Activated naive CD8-positive, alpha-beta T cell treated with anti-CD3 and anti-CD28 coated beads, Interleukin-2, amount 50 U/mL, for 24 hours (primary cell): Measurements from ENCODE around the gene TCF20.
A peak's percentile ranks its signal among the peaks of the same experiment; 100 is the strongest.

ENCODE experiments used
- ATAC-seq: fragments of 150-1000 bp; cut with Tn5 transposase; one replicate; pipeline ENCODE4 v1.10.0; 2021
- DNase-seq: peaks from one replicate; pipeline ENCODE4 v3.0.0; 2021
- H3K27ac Mint-ChIP-seq: one replicate; pipeline ENCODE4 v1.8.0; 2021; ENCODE audit warnings: mild to moderate bottlenecking, mixed read lengths
- H3K27me3 Mint-ChIP-seq: one replicate; pipeline ENCODE4 v1.8.0; 2021; ENCODE audit warnings: mixed read lengths
- H3K36me3 Mint-ChIP-seq: one replicate; pipeline ENCODE4 v1.8.0; 2021; ENCODE audit warnings: low read depth, mixed read lengths
- H3K4me1 Mint-ChIP-seq: one replicate; pipeline ENCODE4 v1.8.0; 2021; ENCODE audit warnings: mixed read lengths
- H3K4me3 Mint-ChIP-seq: one replicate; pipeline ENCODE4 v1.8.0; 2021; ENCODE audit warnings: mild to moderate bottlenecking, moderate library complexity, mixed read lengths
- H3K9me3 Mint-ChIP-seq: one replicate; pipeline ENCODE4 v1.8.0; 2021; ENCODE audit warnings: mixed read lengths

TCF20 gene

GRCh38 chr22:42281284-42281683 is 10.8 kb upstream of the TCF20 start:
- Mint-ChIP-seq H3K4me1 (peaks cover 20% of the 10 kb centered on the region), H3K36me3 (no peaks in the 10 kb centered on the region), H3K27me3 (peaks cover 10% of the 10 kb centered on the region), H3K4me3 (no peak overlapping the region), H3K27ac (no peak overlapping the region), H3K9me3 (no peaks in the 10 kb centered on the region)
- no peak for ATAC-seq
- DNase-seq = no peak

- DNase-seq (no peak), ATAC-seq (no peak)
- no peak overlapping the region for H3K27ac Mint-ChIP-seq
- H3K4me1 Mint-ChIP-seq = peaks cover 15% of the 10 kb centered on the region
- H3K4me3 Mint-ChIP-seq = no peak overlapping the region
- peaks cover 10% of the 10 kb centered on the region for H3K27me3 Mint-ChIP-seq
- no peaks in the 10 kb centered on the region for H3K9me3 Mint-ChIP-seq
- H3K36me3 Mint-ChIP-seq = no peaks in the 10 kb centered on the region
Measured at GRCh38 chr22:42280836-42281235, 10.4 kb upstream of the TCF20 start.

- Mint-ChIP-seq H3K9me3 (no peaks in the 10 kb centered on the region), H3K4me3 (no peak overlapping the region), H3K27ac (no peak overlapping the region), H3K36me3 (no peaks in the 10 kb centered on the region), H3K4me1 (peaks cover 9% of the 10 kb centered on the region), H3K27me3 (peaks cover 10% of the 10 kb centered on the region)
- ATAC-seq (no peak), DNase-seq (no peak)
Measured at GRCh38 chr22:42280140-42280539, 9.7 kb upstream of the TCF20 start.

- ATAC-seq (no peak), DNase-seq (no peak)
- Mint-ChIP-seq H3K9me3 (no peaks in the 10 kb centered on the region), H3K4me1 (peaks cover 8% of the 10 kb centered on the region), H3K27me3 (peaks cover 10% of the 10 kb centered on the region), H3K27ac (no peak overlapping the region), H3K36me3 (no peaks in the 10 kb centered on the region), H3K4me3 (no peak overlapping the region)
Measured at GRCh38 chr22:42279425-42280020, 9.1 kb upstream of the TCF20 start.

GRCh38 chr22:42277988-42278776 is 7.7 kb upstream of the TCF20 start:
- no peak for ATAC-seq
- no peaks in the 10 kb centered on the region for H3K9me3 Mint-ChIP-seq
- peaks cover 4% of the 10 kb centered on the region for H3K27me3 Mint-ChIP-seq
- no peak overlapping the region for H3K27ac Mint-ChIP-seq
- no peaks in the 10 kb centered on the region for H3K36me3 Mint-ChIP-seq
- no peak overlapping the region for H3K4me3 Mint-ChIP-seq
- peaks cover 3% of the 10 kb centered on the region for H3K4me1 Mint-ChIP-seq
- DNase-seq = no peak

GRCh38 chr22:42277232-42277753 is 6.8 kb upstream of the TCF20 start:
- ATAC-seq = no peak
- no peaks in the 10 kb centered on the region for H3K4me1 Mint-ChIP-seq
- no peak for DNase-seq
- no peaks in the 10 kb centered on the region for H3K9me3 Mint-ChIP-seq
- H3K4me3 Mint-ChIP-seq = no peak overlapping the region
- no peaks in the 10 kb centered on the region for H3K36me3 Mint-ChIP-seq
- no peak overlapping the region for H3K27ac Mint-ChIP-seq
- no peaks in the 10 kb centered on the region for H3K27me3 Mint-ChIP-seq

- no peak for ATAC-seq
Measured at GRCh38 chr22:42275970-42276369, 5.5 kb upstream of the TCF20 start.

GRCh38 chr22:42275176-42275575 is 4.7 kb upstream of the TCF20 start:
- Mint-ChIP-seq H3K4me1 (peaks cover 2% of the 10 kb centered on the region), H3K27ac (no peak overlapping the region), H3K27me3 (no peaks in the 10 kb centered on the region), H3K4me3 (no peak overlapping the region), H3K36me3 (no peaks in the 10 kb centered on the region), H3K9me3 (no peaks in the 10 kb centered on the region)
- DNase-seq (no peak), ATAC-seq (no peak)

More at GRCh38 chr22:42275970-42276369, 5.5 kb upstream of the TCF20 start:
- Mint-ChIP-seq H3K27me3 (no peaks in the 10 kb centered on the region), H3K27ac (no peak overlapping the region), H3K36me3 (no peaks in the 10 kb centered on the region), H3K4me3 (no peak overlapping the region), H3K9me3 (no peaks in the 10 kb centered on the region), H3K4me1 (peaks cover 2% of the 10 kb centered on the region)
- no peak for DNase-seq

- Mint-ChIP-seq H3K36me3 (peaks cover 3% of the 10 kb centered on the region), H3K27ac (no peak overlapping the region), H3K9me3 (no peaks in the 10 kb centered on the region), H3K27me3 (no peaks in the 10 kb centered on the region), H3K4me1 (peaks cover 7% of the 10 kb centered on the region), H3K4me3 (no peak overlapping the region)
- DNase-seq = no peak
- ATAC-seq = no peak
Measured at GRCh38 chr22:42273855-42274451, 3.5 kb upstream of the TCF20 start.

- H3K27me3 Mint-ChIP-seq = no peaks in the 10 kb centered on the region
- peaks cover 7% of the 10 kb centered on the region for H3K36me3 Mint-ChIP-seq
- no peak overlapping the region for H3K4me3 Mint-ChIP-seq
- no peak overlapping the region for H3K27ac Mint-ChIP-seq
- no peaks in the 10 kb centered on the region for H3K9me3 Mint-ChIP-seq
- peaks cover 20% of the 10 kb centered on the region for H3K4me1 Mint-ChIP-seq
- no peak for DNase-seq
- no peak for ATAC-seq
Measured at GRCh38 chr22:42272431-42272999, 2.1 kb upstream of the TCF20 start.

GRCh38 chr22:42271906-42272305 is 1.5 kb upstream of the TCF20 start:
- Mint-ChIP-seq H3K4me1 (peaks cover 24% of the 10 kb centered on the region), H3K27me3 (no peaks in the 10 kb centered on the region), H3K36me3 (peaks cover 7% of the 10 kb centered on the region), H3K9me3 (no peaks in the 10 kb centered on the region), H3K4me3 (no peak overlapping the region), H3K27ac (no peak overlapping the region)
- DNase-seq = no peak
- no peak for ATAC-seq

GRCh38 chr22:42271191-42271813 is 849 bp upstream of the TCF20 start:
- Mint-ChIP-seq H3K4me1 (peaks cover 28% of the 10 kb centered on the region), H3K36me3 (peaks cover 7% of the 10 kb centered on the region), H3K4me3 (peak overlapping the region; percentile 53), H3K27ac (peak overlapping the region; percentile 60), H3K27me3 (no peaks in the 10 kb centered on the region), H3K9me3 (no peaks in the 10 kb centered on the region)
- ATAC-seq (no peak), DNase-seq (no peak)

GRCh38 chr22:42270176-42270509 is 310 bp downstream of the TCF20 start:
- peak overlapping the region; percentile 90 for H3K4me3 Mint-ChIP-seq
- H3K4me1 Mint-ChIP-seq = peaks cover 40% of the 10 kb centered on the region
- H3K27ac Mint-ChIP-seq = peak overlapping the region; percentile 56
- H3K36me3 Mint-ChIP-seq = peaks cover 10% of the 10 kb centered on the region
- ATAC-seq (peak; percentile 45), DNase-seq (peak; percentile 34)
- H3K9me3 Mint-ChIP-seq = no peaks in the 10 kb centered on the region
- H3K27me3 Mint-ChIP-seq = no peaks in the 10 kb centered on the region

- Mint-ChIP-seq H3K27me3 (no peaks in the 10 kb centered on the region), H3K4me3 (peak overlapping the region; percentile 90), H3K27ac (peak overlapping the region; percentile 83), H3K9me3 (no peaks in the 10 kb centered on the region), H3K4me1 (peaks cover 45% of the 10 kb centered on the region), H3K36me3 (peaks cover 10% of the 10 kb centered on the region)
- ATAC-seq (peak; percentile 81), DNase-seq (peak; percentile 73)
Measured at GRCh38 chr22:42269432-42270175, 849 bp downstream of the TCF20 start.
